ENCODE measurements around the gene TRHDE. TPM values are rescaled to one million over a fixed set of nuclear protein-coding genes. Genes with fewer than 3 reads are reported as not detected.

Gene TRHDE
- total RNA-seq, 1 experiment from 2014 or later, result 24.5 TPM

DNA sequence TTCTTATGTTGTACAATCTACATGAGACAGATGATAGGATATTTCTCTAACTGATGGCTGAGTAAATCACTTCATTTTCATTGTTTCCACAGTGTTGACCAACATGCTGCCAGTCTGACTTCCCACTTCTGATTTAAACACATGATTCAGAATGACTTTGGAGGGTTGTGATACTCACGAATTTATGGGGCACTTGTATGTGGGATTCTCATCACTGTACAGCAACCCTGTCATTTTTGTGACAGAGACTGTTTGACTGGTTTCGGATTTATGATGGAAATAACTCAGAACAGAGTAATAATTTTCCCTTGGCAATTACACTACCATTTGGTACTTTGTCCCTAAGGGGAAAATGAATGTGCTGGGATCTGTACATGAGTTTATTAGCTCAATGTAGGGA is 333.8 kb downstream of the TRHDE start:
- ChIA-PET CTCF (no interaction called here), POLR2A (ENCODE audit: low non-redundant PET) (no interaction called here)
- no peak overlapping the region for H3K27ac ChIP-seq (ENCODE audit: low read depth, low read length, poor library complexity, severe bottlenecking)
- no peak overlapping the region for H3K4me3 ChIP-seq (ENCODE audit: low read depth, low read length, poor library complexity, severe bottlenecking)
- H3K9me3 ChIP-seq (ENCODE audit: low read depth, low read length, poor library complexity, severe bottlenecking), result peaks cover 2% of the 10 kb centered on the region
- no peaks in the 10 kb centered on the region for H3K36me3 ChIP-seq (ENCODE audit: insufficient read depth, low read length, poor library complexity, severe bottlenecking)
- TF ChIP-seq, protein P1, sequence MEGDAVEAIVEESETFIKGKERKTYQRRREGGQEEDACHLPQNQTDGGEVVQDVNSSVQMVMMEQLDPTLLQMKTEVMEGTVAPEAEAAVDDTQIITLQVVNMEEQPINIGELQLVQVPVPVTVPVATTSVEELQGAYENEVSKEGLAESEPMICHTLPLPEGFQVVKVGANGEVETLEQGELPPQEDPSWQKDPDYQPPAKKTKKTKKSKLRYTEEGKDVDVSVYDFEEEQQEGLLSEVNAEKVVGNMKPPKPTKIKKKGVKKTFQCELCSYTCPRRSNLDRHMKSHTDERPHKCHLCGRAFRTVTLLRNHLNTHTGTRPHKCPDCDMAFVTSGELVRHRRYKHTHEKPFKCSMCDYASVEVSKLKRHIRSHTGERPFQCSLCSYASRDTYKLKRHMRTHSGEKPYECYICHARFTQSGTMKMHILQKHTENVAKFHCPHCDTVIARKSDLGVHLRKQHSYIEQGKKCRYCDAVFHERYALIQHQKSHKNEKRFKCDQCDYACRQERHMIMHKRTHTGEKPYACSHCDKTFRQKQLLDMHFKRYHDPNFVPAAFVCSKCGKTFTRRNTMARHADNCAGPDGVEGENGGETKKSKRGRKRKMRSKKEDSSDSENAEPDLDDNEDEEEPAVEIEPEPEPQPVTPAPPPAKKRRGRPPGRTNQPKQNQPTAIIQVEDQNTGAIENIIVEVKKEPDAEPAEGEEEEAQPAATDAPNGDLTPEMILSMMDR (conservative IDR thresholded peaks at IDR 0.05; ENCODE audit: low read depth, low read length), result no peak
- TF ChIP-seq EZH2 (IDR thresholded peaks at IDR 0.05; ENCODE audit: borderline replicate concordance, low read depth, low read length, poor library complexity, severe bottlenecking), result no peak
- BruUV-seq (replicated peaks), result no TSS peak
- intact Hi-C loops (cut with micrococcal nuclease; ENCODE audit: unreplicated experiment), result no loop called here
- H3K4me1 ChIP-seq (ENCODE audit: insufficient read depth, low read length, poor library complexity, severe bottlenecking), result peaks cover 11% of the 10 kb centered on the region
- DNase-seq (ENCODE audit: low spot score), result no peak
- H3K27me3 ChIP-seq (replicated peaks; ENCODE audit: insufficient read depth, low read depth, low read length, poor library complexity), result no peaks in the 10 kb centered on the region

DNA sequence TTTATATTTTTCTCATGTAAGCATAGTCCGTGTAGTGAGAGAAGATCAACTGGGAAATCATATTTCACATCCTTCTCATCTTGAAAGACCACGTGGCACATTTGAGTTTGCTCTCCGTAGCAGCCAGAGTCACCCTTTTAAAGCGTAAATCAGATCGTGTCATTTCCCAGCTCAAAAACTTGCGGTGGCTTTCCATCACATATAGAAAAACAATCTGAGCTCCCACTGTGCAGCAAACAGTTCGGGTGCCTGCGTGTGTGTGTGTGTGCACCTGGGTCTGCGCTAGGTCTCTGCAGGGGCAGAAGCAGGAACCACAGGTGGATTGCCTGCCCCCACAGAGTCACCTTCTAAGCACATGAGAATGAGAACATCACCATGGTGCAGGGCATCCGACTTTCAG is 338.2 kb downstream of the TRHDE start:
- no peak for DNase-seq (ENCODE audit: low spot score)
- CTCF ChIA-PET, result no interaction called here

DNA sequence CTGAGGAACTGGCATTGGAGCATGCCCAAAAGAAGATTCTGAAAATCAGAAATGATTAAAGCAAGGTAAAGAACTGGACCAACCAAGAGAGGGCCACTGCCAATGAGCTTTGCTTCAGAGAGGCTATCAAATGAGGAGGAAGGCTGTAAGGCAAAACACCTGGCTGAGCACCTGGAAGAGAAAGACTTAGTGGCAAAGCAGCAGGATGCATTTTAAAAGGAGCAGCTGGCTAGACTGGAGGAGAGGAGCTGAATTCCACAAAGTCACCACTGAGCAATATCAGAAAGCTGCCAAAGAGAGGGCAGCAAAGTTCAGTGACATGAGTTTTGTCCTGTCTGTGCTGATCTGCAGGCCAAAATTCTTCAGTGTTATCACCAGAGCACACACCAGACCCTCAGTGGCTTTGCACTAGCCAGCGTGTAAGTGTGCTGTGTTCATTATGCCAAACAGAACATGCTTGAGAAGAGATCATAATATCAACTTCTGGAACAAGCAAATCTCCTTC is 338.7 kb downstream of the TRHDE start:
- Histone ChIP-seq H3K9me3 (ENCODE audit: low read depth, low read length, poor library complexity, severe bottlenecking) (no peaks in the 10 kb centered on the region), H3K4me1 (ENCODE audit: insufficient read depth, low read length, poor library complexity, severe bottlenecking) (peaks cover 42% of the 10 kb centered on the region), H3K36me3 (ENCODE audit: insufficient read depth, low read length, poor library complexity, severe bottlenecking) (no peaks in the 10 kb centered on the region), H3K4me3 (ENCODE audit: low read depth, low read length, poor library complexity, severe bottlenecking) (no peak overlapping the region), H3K27ac (ENCODE audit: low read depth, low read length, poor library complexity, severe bottlenecking) (no peak overlapping the region), H3K27me3 (replicated peaks; ENCODE audit: insufficient read depth, low read depth, low read length, poor library complexity) (no peaks in the 10 kb centered on the region)
- no peak for DNase-seq (ENCODE audit: low spot score)
- POLR2A ChIA-PET (ENCODE audit: low non-redundant PET), result no interaction called here
- intact Hi-C loops (cut with micrococcal nuclease; ENCODE audit: unreplicated experiment), result loop anchor here (5.0 kb wide), 1 partner anchor 164 kb away; no protein-coding TSS in a partner anchor
- CTCF ChIA-PET, result no interaction called here
- BruUV-seq (replicated peaks), result no TSS peak
- no peak for TF ChIP-seq EZH2 (IDR thresholded peaks at IDR 0.05; ENCODE audit: borderline replicate concordance, low read depth, low read length, poor library complexity, severe bottlenecking)
- TF ChIP-seq, protein P1 (conservative IDR thresholded peaks at IDR 0.05; ENCODE audit: low read depth, low read length), result no peak

More for the DNA sequence above, 338.2 kb downstream of the TRHDE start:
- no peaks in the 10 kb centered on the region for H3K27me3 ChIP-seq (replicated peaks; ENCODE audit: insufficient read depth, low read depth, low read length, poor library complexity)
- peaks cover 42% of the 10 kb centered on the region for H3K4me1 ChIP-seq (ENCODE audit: insufficient read depth, low read length, poor library complexity, severe bottlenecking)
- intact Hi-C loops (cut with micrococcal nuclease; ENCODE audit: unreplicated experiment), result loop anchor here (5.0 kb wide), 1 partner anchor 163 kb away; no protein-coding TSS in a partner anchor
- H3K4me3 ChIP-seq (ENCODE audit: low read depth, low read length, poor library complexity, severe bottlenecking), result no peak overlapping the region
- H3K9me3 ChIP-seq (ENCODE audit: low read depth, low read length, poor library complexity, severe bottlenecking), result no peaks in the 10 kb centered on the region
- BruUV-seq (replicated peaks), result no TSS peak
- no peak overlapping the region for H3K27ac ChIP-seq (ENCODE audit: low read depth, low read length, poor library complexity, severe bottlenecking)
- POLR2A ChIA-PET (ENCODE audit: low non-redundant PET), result no interaction called here
- TF ChIP-seq, protein P1 (conservative IDR thresholded peaks at IDR 0.05; ENCODE audit: low read depth, low read length), result no peak
- TF ChIP-seq EZH2 (IDR thresholded peaks at IDR 0.05; ENCODE audit: borderline replicate concordance, low read depth, low read length, poor library complexity, severe bottlenecking), result no peak
- no peaks in the 10 kb centered on the region for H3K36me3 ChIP-seq (ENCODE audit: insufficient read depth, low read length, poor library complexity, severe bottlenecking)
